Upper lobe of left lung (tissue), 6 donors: ENCODE measurements around the gene ATP5MC2. TPM values are rescaled to one million over a fixed set of nuclear protein-coding genes. Genes with fewer than 3 reads are reported as not detected.

ENCODE experiments used
- ATAC-seq, 2 donors: fragments of 200-7000 bp; cut with Tn5 transposase; one replicate each; pipeline ENCODE4 v1.9.1; 2022; ENCODE audit warnings: mild to moderate bottlenecking in 2 of 2, moderate library complexity in 2 of 2; ENCODE audit not compliant: low FRiP score in 2 of 2
- DNase-seq, 2 donors: peaks; one replicate each; pipeline ENCODE4 v3.0.0-alpha.2; 2019 to 2020
- H3K27ac ChIP-seq, 4 donors: fragments of 200-600 bp; sonication (generic); one replicate each; pipeline ENCODE4 v1.5.1; 2016 to 2019
- H3K27me3 ChIP-seq, 4 donors: fragments of 200-600 bp; sonication (generic); one replicate each; pipeline ENCODE4 v1.5.1; 2017 to 2019
- H3K36me3 ChIP-seq, 4 donors: fragments of 200-600 bp; sonication (generic); one replicate each; pipeline ENCODE4 v1.5.1; 2016 to 2019
- H3K4me1 ChIP-seq, 4 donors: fragments of 200-600 bp; sonication (generic); one replicate each; pipeline ENCODE4 v1.5.1; 2018 to 2019
- H3K4me3 ChIP-seq, 4 donors: fragments of 200-600 bp; sonication (generic); one replicate each; pipeline ENCODE4 v1.5.1; 2017 to 2019; ENCODE audit warnings: mild to moderate bottlenecking in 2 of 4, moderate library complexity in 1 of 4
- H3K9me3 ChIP-seq, 4 donors: fragments of 200-600 bp; sonication (generic); one replicate each; pipeline ENCODE4 v1.5.1; 2018 to 2019
- CTCF ChIP-seq, 6 experiments: fragments of 450-650 bp in 4 of 6; fragments of 200-600 bp in 2 of 6; sonication (generic) in 2 of 6; IDR thresholded peaks; one replicate each; pipeline ENCODE4 v1.5.1; 2016 to 2019; ENCODE audit warnings: antibody characterized with exemption in 6 of 6
- EP300 ChIP-seq, 4 donors: sonication (generic); formaldehyde crosslinking; IDR thresholded peaks; one replicate each; pipeline ENCODE4 v1.5.1; 2017; ENCODE audit warnings: antibody characterized with exemption in 4 of 4, control low read depth in 2 of 4
- POLR2A ChIP-seq, 4 donors: fragments of 450-650 bp; IDR thresholded peaks; one replicate each; pipeline ENCODE4 v1.5.1; 2016 to 2017; ENCODE audit warnings: antibody characterized with exemption in 4 of 4, mild to moderate bottlenecking in 2 of 4
- POLR2AphosphoS5 ChIP-seq, 2 donors: sonication (generic); formaldehyde crosslinking; IDR thresholded peaks; one replicate each; pipeline ENCODE4 v1.5.1; 2017; ENCODE audit warnings: antibody characterized with exemption in 2 of 2
- WGBS, 2 donors: methylation state at CpG; one replicate each; pipeline ENCODE4 v1.1.5; 2017 to 2018; 5-methylcytosine and 5-hydroxymethylcytosine counted together
- total RNA-seq, 6 donors: library from RNA; depleted of rRNA in 4 of 6; stranded (reverse); fragments of >200 nt in 4 of 6; gene quantifications; one replicate each; pipeline versions ENCODE4 v1.1.0 to v1.2.1, GENCODE V29; 2016 to 2021
- donor health status: DM: no; HTN: no; CAD: no; lungs with moderate emphysema.
- donor health status: DM: no; HTN: yes; CAD: no; lungs with severe emphysema.

ATP5MC2 gene
- total RNA-seq, 6 donors from 2014 or later, result 140 to 273 (median 206) TPM

GRCh38 chr12:53659571-53659981 lies 16.3 kb downstream of the ATP5MC2 start:
- peak in 1 of 2 donors; percentile 35 for ATAC-seq
- no peak for DNase-seq
- H3K36me3 ChIP-seq, result peaks cover 0 to 19% (median 18%) of the 10 kb centered on the region in 4 donors
- peaks cover 5 to 15% (median 12%) of the 10 kb centered on the region in 4 donors for H3K4me1 ChIP-seq
- no peak overlapping the region for H3K4me3 ChIP-seq
- 36 to 54% methylated on average over 2 of the region's 2 CpGs for WGBS, 2 donors
- no peaks in the 10 kb centered on the region for H3K9me3 ChIP-seq
- peak overlapping the region; percentile 30 to 73 (median 48) for H3K27ac ChIP-seq
- H3K27me3 ChIP-seq, result no peaks in the 10 kb centered on the region
- TF ChIP-seq POLR2A (IDR thresholded peaks at IDR 0.05) (no peak), EP300 (IDR thresholded peaks at IDR 0.05) (no peak), POLR2AphosphoS5 (IDR thresholded peaks at IDR 0.05) (no peak), CTCF (IDR thresholded peaks at IDR 0.05) (no peak)

- Histone ChIP-seq H3K4me3 (no peak overlapping the region), H3K9me3 (no peaks in the 10 kb centered on the region), H3K36me3 (peaks cover 0 to 14% (median 13%) of the 10 kb centered on the region in 4 donors), H3K4me1 (peaks cover 5 to 15% (median 12%) of the 10 kb centered on the region in 4 donors), H3K27ac (peak overlapping the region; percentile 30 to 73 (median 48)), H3K27me3 (no peaks in the 10 kb centered on the region)
- WGBS, 2 donors, result 24 to 56% methylated on average over 3 of the region's 3 CpGs
- TF ChIP-seq POLR2AphosphoS5 (IDR thresholded peaks at IDR 0.05), result no peak
- no peak for TF ChIP-seq CTCF (IDR thresholded peaks at IDR 0.05)
- TF ChIP-seq EP300 (IDR thresholded peaks at IDR 0.05), result no peak
- no peak for TF ChIP-seq POLR2A (IDR thresholded peaks at IDR 0.05)
- peak; percentile 79 to 81 for ATAC-seq
- DNase-seq, result peak in 1 of 2 donors; percentile 47
These were observed 16.8 kb downstream of the ATP5MC2 start for GRCh38 chr12:53659011-53659551.

GRCh38 chr12:53657041-53657440 lies 18.8 kb downstream of the ATP5MC2 start:
- Histone ChIP-seq H3K4me1 (peaks cover 5 to 15% (median 12%) of the 10 kb centered on the region in 4 donors), H3K36me3 (no peaks in the 10 kb centered on the region), H3K9me3 (no peaks in the 10 kb centered on the region), H3K27me3 (no peaks in the 10 kb centered on the region), H3K27ac (no peak overlapping the region), H3K4me3 (no peak overlapping the region)
- 96 to 97% methylated on average over 4 of the region's 4 CpGs for WGBS, 2 donors
- ATAC-seq (no peak), DNase-seq (no peak)
- TF ChIP-seq POLR2AphosphoS5 (IDR thresholded peaks at IDR 0.05), result no peak
- TF ChIP-seq CTCF (IDR thresholded peaks at IDR 0.05), result no peak
- no peak for TF ChIP-seq EP300 (IDR thresholded peaks at IDR 0.05)
- TF ChIP-seq POLR2A (IDR thresholded peaks at IDR 0.05), result no peak

GRCh38 chr12:53653595-53653994 lies 22.3 kb downstream of the ATP5MC2 start:
- Histone ChIP-seq H3K27me3 (no peaks in the 10 kb centered on the region), H3K9me3 (no peaks in the 10 kb centered on the region), H3K27ac (no peak overlapping the region), H3K36me3 (no peaks in the 10 kb centered on the region), H3K4me1 (peaks cover 0 to 3% (median 1%) of the 10 kb centered on the region in 4 donors), H3K4me3 (no peak overlapping the region)
- no peak for DNase-seq
- WGBS, 2 donors, result 89 to 97% methylated on average over 2 of the region's 2 CpGs
- TF ChIP-seq POLR2A (IDR thresholded peaks at IDR 0.05), result no peak
- TF ChIP-seq EP300 (IDR thresholded peaks at IDR 0.05), result no peak
- no peak for TF ChIP-seq CTCF (IDR thresholded peaks at IDR 0.05)
- TF ChIP-seq POLR2AphosphoS5 (IDR thresholded peaks at IDR 0.05), result no peak
- ATAC-seq, result no peak

GRCh38 chr12:53652366-53652765 lies 23.5 kb downstream of the ATP5MC2 start:
- no peaks in the 10 kb centered on the region for H3K36me3 ChIP-seq
- no peaks in the 10 kb centered on the region for H3K27me3 ChIP-seq
- DNase-seq (no peak), ATAC-seq (no peak)
- TF ChIP-seq EP300 (IDR thresholded peaks at IDR 0.05) (no peak), POLR2AphosphoS5 (IDR thresholded peaks at IDR 0.05) (no peak), CTCF (IDR thresholded peaks at IDR 0.05) (no peak), POLR2A (IDR thresholded peaks at IDR 0.05) (no peak)
- H3K4me3 ChIP-seq, result no peak overlapping the region
- no peak overlapping the region for H3K27ac ChIP-seq
- no peaks in the 10 kb centered on the region for H3K4me1 ChIP-seq
- H3K9me3 ChIP-seq, result no peaks in the 10 kb centered on the region
- 61 to 86% methylated on average over 1 of the region's 1 CpG for WGBS, 2 donors
